Astrocyte of the spinal cord (primary cell): ENCODE results near the gene SEMA4G.

Experiments used
- DNase-seq: peaks from one replicate; pipeline ENCODE4 v3.0.0; 2011; ENCODE audit warnings: low read depth, low spot score
- H3K4me3 ChIP-seq: 2 replicates; pipeline ENCODE4 v1.5.1; 2011; ENCODE audit warnings: low read depth, mild to moderate bottlenecking, low read length, moderate library complexity
- in situ Hi-C: cut with HindIII; loops from 2 replicates; pipeline ENCODE4 v1.10.0; 2017; ENCODE audit warnings: low sequenced_read_pairs
- TF ChIP-seq, protein P1 (sequence below): IDR thresholded peaks from 2 replicates; pipeline ENCODE4 v1.5.1; 2012; ENCODE audit warnings: low read depth, mild to moderate bottlenecking, low read length, inconsistent platforms

Gene SEMA4G

DNA sequence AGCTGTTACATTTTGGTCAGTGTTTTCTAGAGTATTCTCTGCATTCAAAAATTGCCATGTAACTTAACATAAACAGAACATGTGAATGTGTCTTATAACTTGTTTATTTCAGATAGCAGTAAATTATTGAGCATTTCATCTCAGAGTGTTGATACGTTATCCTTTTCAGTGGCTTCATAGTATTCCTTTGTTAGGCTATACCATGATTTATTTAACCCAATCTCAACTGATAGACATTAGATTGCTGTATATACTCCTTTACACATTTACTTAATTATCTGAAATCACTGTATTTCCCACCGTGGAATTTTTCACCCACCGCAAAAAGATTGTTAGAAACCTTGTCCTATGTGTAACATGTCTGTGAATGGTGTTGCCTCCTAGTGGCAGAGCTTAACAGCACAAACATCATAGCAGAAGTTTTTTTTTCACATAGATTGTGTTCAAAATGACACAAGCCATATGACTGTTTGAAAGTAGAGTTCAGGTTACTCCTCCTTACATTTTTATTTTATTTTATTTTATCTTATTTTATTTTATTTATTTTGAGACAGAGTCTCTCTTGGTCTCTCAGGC, 35.1 kb upstream of the SEMA4G start:
- in situ Hi-C loops = no loop called here
- TF ChIP-seq, protein P1, sequence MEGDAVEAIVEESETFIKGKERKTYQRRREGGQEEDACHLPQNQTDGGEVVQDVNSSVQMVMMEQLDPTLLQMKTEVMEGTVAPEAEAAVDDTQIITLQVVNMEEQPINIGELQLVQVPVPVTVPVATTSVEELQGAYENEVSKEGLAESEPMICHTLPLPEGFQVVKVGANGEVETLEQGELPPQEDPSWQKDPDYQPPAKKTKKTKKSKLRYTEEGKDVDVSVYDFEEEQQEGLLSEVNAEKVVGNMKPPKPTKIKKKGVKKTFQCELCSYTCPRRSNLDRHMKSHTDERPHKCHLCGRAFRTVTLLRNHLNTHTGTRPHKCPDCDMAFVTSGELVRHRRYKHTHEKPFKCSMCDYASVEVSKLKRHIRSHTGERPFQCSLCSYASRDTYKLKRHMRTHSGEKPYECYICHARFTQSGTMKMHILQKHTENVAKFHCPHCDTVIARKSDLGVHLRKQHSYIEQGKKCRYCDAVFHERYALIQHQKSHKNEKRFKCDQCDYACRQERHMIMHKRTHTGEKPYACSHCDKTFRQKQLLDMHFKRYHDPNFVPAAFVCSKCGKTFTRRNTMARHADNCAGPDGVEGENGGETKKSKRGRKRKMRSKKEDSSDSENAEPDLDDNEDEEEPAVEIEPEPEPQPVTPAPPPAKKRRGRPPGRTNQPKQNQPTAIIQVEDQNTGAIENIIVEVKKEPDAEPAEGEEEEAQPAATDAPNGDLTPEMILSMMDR = peak; percentile 59
- H3K4me3 ChIP-seq = no peak overlapping the region
- no peak for DNase-seq

DNA sequence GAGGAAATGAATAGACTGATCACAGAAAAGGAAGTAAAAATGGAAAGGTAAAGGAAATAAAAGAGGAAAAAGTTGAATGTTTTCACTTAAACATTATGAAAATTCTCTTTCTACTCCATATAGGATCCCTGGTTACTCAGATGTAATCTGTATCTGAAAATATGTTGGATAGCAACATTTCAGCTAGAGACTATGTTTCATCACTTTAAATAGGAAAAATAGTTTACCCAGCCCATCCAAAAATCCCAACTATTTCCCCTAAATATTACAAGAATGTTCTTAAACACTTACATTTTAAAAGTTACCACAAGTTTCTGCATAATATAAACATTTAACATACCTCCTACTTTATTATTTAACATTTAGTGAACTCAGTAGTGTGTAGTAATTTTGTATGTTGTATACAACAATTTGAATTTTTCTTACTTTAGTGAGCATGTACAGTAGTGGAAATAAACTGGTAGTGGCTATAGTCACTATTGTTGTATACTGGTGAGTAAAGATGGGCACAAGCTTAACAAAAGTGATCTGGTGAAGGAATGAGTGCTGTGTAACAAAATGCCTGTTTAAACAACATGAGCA, 29.4 kb upstream of the SEMA4G start:
- in situ Hi-C loops = no loop called here
- TF ChIP-seq, protein P1 = no peak
- DNase-seq = no peak

GRCh38 chr10:100942229-100942628, 27.1 kb upstream of the SEMA4G start:
- TF ChIP-seq, protein P1 = no peak
- in situ Hi-C loops = no loop called here

More for the DNA sequence above, 29.4 kb upstream of the SEMA4G start:
- H3K4me3 ChIP-seq = no peak overlapping the region

GRCh38 chr10:100943508-100943907, 25.8 kb upstream of the SEMA4G start:
- in situ Hi-C loops = no loop called here
- H3K4me3 ChIP-seq = no peak overlapping the region
- TF ChIP-seq, protein P1 = no peak
- no peak for DNase-seq

More at GRCh38 chr10:100942229-100942628, 27.1 kb upstream of the SEMA4G start:
- DNase-seq = no peak
- H3K4me3 ChIP-seq = no peak overlapping the region

DNA sequence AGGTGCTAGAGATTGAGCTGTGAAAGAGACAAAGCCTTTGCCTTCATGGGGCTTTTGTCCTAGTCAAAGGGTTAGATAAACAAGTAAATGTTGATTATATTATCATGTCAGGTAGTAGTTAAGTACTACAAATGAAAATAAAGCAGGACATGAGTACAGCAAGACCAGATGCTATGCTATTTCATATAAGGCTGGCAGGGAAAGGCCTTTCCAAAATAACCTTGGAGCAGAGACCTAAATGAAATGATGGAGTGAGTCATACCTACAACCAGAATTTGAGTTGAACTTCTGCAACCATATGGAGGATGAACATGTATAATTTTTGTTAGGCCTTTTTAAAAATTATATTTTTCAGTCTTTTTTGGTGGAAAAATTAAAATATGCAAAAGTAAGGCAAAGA, 23.6 kb upstream of the SEMA4G start:
- H3K4me3 ChIP-seq = no peak overlapping the region
- in situ Hi-C loops = no loop called here
- no peak for DNase-seq
- TF ChIP-seq, protein P1 = no peak

- DNase-seq = no peak
- in situ Hi-C loops = no loop called here
- TF ChIP-seq, protein P1 = no peak
- no peak overlapping the region for H3K4me3 ChIP-seq
Observed at GRCh38 chr10:100948916-100949315, 20.4 kb upstream of the SEMA4G start.
